Neuronal stem cell (in vitro differentiated cells): ENCODE data around the gene CAVIN4.

Experiments
- DNase-seq: peaks from one replicate; pipeline ENCODE4 v3.0.0-alpha.2; 2013; ENCODE audit warnings: low spot score
- H2AFZ ChIP-seq: one replicate; pipeline ENCODE4 v1.6.1; 2013; ENCODE audit warnings: mild to moderate bottlenecking, low read length, inconsistent platforms
- H2AK5ac ChIP-seq: 2 replicates; pipeline ENCODE4 v1.6.1; 2013; ENCODE audit warnings: low read depth, mild to moderate bottlenecking, inconsistent platforms, low read length, moderate library complexity, mixed read lengths
- H2BK120ac ChIP-seq: 2 replicates; pipeline ENCODE4 v1.6.1; 2013; ENCODE audit warnings: low read depth, mild to moderate bottlenecking, inconsistent platforms, low read length, moderate library complexity, mixed read lengths
- H2BK12ac ChIP-seq: one replicate; pipeline ENCODE4 v1.6.1; 2013; ENCODE audit warnings: low read length, inconsistent platforms
- H2BK15ac ChIP-seq: 2 replicates; pipeline ENCODE4 v1.6.1; 2013; ENCODE audit warnings: mild to moderate bottlenecking, low read length, inconsistent platforms, mixed read lengths
- H2BK5ac ChIP-seq: one replicate; pipeline ENCODE4 v1.6.1; 2013; ENCODE audit warnings: inconsistent platforms, mild to moderate bottlenecking, low read length, moderate library complexity
- H3K14ac ChIP-seq: one replicate; pipeline ENCODE4 v1.6.1; 2013; ENCODE audit warnings: low read length, inconsistent platforms
- H3K18ac ChIP-seq: 2 replicates; pipeline ENCODE4 v1.6.1; 2013; ENCODE audit warnings: low read length, inconsistent platforms
- H3K23ac ChIP-seq: 2 replicates; pipeline ENCODE4 v1.6.1; 2013; ENCODE audit warnings: low read depth, mild to moderate bottlenecking, mixed read lengths, low read length, inconsistent platforms; ENCODE audit not compliant: poor library complexity
- H3K27ac ChIP-seq: replicated peaks from 3 replicates; pipeline ENCODE4 v1.5.1; 2013; ENCODE audit warnings: low read length, inconsistent platforms
- H3K27me3 ChIP-seq, 3 experiments: 2 replicates each; pipeline ENCODE4 v1.6.1; 2013; ENCODE audit warnings: low read length in 3 of 3, mild to moderate bottlenecking in 2 of 3, inconsistent platforms in 1 of 3, low read depth in 1 of 3, mixed read lengths in 1 of 3, moderate library complexity in 1 of 3; ENCODE audit not compliant: control insufficient read depth in 3 of 3, insufficient read depth in 3 of 3
- H3K36me3 ChIP-seq, 2 donors: replicated peaks in 1 of 2; 2 replicates each; pipeline ENCODE4 v1.6.1; 2013; ENCODE audit warnings: low read length in 2 of 2; ENCODE audit not compliant: control insufficient read depth in 2 of 2, insufficient read depth in 2 of 2
- H3K4ac ChIP-seq: 2 replicates; pipeline ENCODE4 v1.6.1; 2013; ENCODE audit warnings: inconsistent platforms, mild to moderate bottlenecking, low read length, moderate library complexity
- H3K4me1 ChIP-seq, 2 donors: 1 replicate in 1 of 2; 2 replicates in 1 of 2; pipeline ENCODE4 v1.6.1; 2013; ENCODE audit warnings: low read length in 2 of 2, low read depth in 1 of 2; ENCODE audit not compliant: control insufficient read depth in 2 of 2, insufficient read depth in 1 of 2
- H3K4me2 ChIP-seq: one replicate; pipeline ENCODE4 v1.6.1; 2013; ENCODE audit warnings: mild to moderate bottlenecking, low read length, inconsistent platforms; ENCODE audit not compliant: insufficient read depth, poor library complexity, severe bottlenecking
- H3K4me3 ChIP-seq, 2 donors: 2 replicates each; pipeline ENCODE4 v1.5.1; 2013; ENCODE audit warnings: low read length in 2 of 2, mild to moderate bottlenecking in 2 of 2, inconsistent platforms in 1 of 2, moderate library complexity in 1 of 2
- H3K79me1 ChIP-seq: one replicate; pipeline ENCODE4 v1.6.1; 2013; ENCODE audit warnings: low read depth, mild to moderate bottlenecking, inconsistent platforms, low read length, moderate library complexity
- H3K9ac ChIP-seq: one replicate; pipeline ENCODE4 v1.6.1; 2013; ENCODE audit warnings: mild to moderate bottlenecking, low read depth, low read length, inconsistent platforms; ENCODE audit not compliant: poor library complexity
- H3K9me3 ChIP-seq, 2 donors: replicated peaks in 1 of 2; 2 replicates each; pipeline versions ENCODE3 to v1.6.1; 2013; ENCODE audit warnings: low read length in 2 of 2, mild to moderate bottlenecking in 2 of 2, inconsistent platforms in 1 of 2, low read depth in 1 of 2, mixed read lengths in 1 of 2, moderate library complexity in 1 of 2; ENCODE audit not compliant: control insufficient read depth in 2 of 2, insufficient read depth in 1 of 2
- H4K8ac ChIP-seq: one replicate; pipeline ENCODE4 v1.6.1; 2013; ENCODE audit warnings: low read depth, mild to moderate bottlenecking, inconsistent platforms, low read length, moderate library complexity
- H4K91ac ChIP-seq: one replicate; pipeline ENCODE4 v1.6.1; 2013; ENCODE audit warnings: low read length, low read depth, mild to moderate bottlenecking, inconsistent platforms; ENCODE audit not compliant: poor library complexity
- WGBS, 2 donors: extraction: QIAGEN DNeasy Blood & Tissue Kit; methylation state at CpG; one replicate each; pipeline ENCODE4 v1.1.7; 2013; ENCODE audit warnings: missing lambda C conversion rate in 2 of 2, mixed read lengths in 1 of 2; ENCODE audit not compliant: insufficient read length in 2 of 2, insufficient replicate concordance in 1 of 2; ENCODE audit errors: extremely low coverage in 2 of 2; 5-methylcytosine and 5-hydroxymethylcytosine counted together

Gene CAVIN4

DNA sequence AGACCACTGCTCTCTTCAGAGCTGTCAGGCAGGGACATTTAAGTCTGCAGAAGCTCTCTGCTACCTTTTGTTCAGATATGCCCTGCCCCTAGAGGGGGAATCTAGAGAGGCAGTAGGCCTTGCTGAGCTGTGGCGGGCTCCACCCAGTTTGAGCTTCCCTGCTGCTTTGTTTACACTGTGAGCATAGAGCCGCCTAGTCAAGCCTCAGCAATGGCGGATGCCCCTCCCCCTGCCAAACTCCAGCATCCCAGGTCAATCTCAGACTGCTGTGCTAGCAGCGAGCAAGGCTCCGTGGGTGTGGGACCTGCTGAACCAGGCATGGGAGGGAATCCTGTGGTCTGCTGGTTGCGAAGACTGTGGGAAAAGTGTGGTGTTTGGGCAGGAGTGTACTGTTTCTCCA lies 59.9 kb downstream of the CAVIN4 start:
- no peak overlapping the region for H2BK15ac ChIP-seq
- H2BK120ac ChIP-seq: no peak overlapping the region
- H3K4ac ChIP-seq: no peak overlapping the region
- H3K27me3 ChIP-seq: no peaks in the 10 kb centered on the region
- H3K36me3 ChIP-seq: no peaks in the 10 kb centered on the region
- no peak overlapping the region for H3K4me3 ChIP-seq
- peak overlapping the region; percentile 64 for H3K18ac ChIP-seq
- H2AFZ ChIP-seq: peak overlapping the region; percentile 57
- no peaks in the 10 kb centered on the region for H3K9me3 ChIP-seq
- no peak overlapping the region for H2AK5ac ChIP-seq
- H3K79me1 ChIP-seq: peaks cover 1% of the 10 kb centered on the region
- peak overlapping the region; percentile 72 for H4K8ac ChIP-seq
- no peak overlapping the region for H2BK5ac ChIP-seq
- no peak overlapping the region for H2BK12ac ChIP-seq
- H3K27ac ChIP-seq: no peak overlapping the region
- no peak overlapping the region for H3K14ac ChIP-seq
- peak; percentile 15 for DNase-seq
- no CpG with 5 or more reads among the region's 6 CpGs for WGBS, 2 donors
- H3K23ac ChIP-seq: no peak overlapping the region
- peaks cover 0 to 7% of the 10 kb centered on the region in 2 donors for H3K4me1 ChIP-seq
- peak overlapping the region; percentile 21 for H3K9ac ChIP-seq
- H3K4me2 ChIP-seq: no peak overlapping the region
- H4K91ac ChIP-seq: no peak overlapping the region
